NB4 (cell line): ENCODE results near the gene ANKLE1.

ENCODE experiments used
- DNase-seq: peaks from one replicate; pipeline ENCODE4 v3.0.0; 2010; ENCODE audit warnings: low read depth
- H3K4me3 ChIP-seq: one replicate; pipeline ENCODE4 v1.5.1; 2011; ENCODE audit warnings: mild to moderate bottlenecking, low read depth, low read length, moderate library complexity
- MYC ChIP-seq: IDR thresholded peaks from 2 replicates; pipeline ENCODE4 v1.6.1; 2011; ENCODE audit warnings: low read depth, low read length
- POLR2A ChIP-seq: IDR thresholded peaks from 2 replicates; pipeline ENCODE4 v1.6.1; 2011; ENCODE audit warnings: mild to moderate bottlenecking; ENCODE audit not compliant: insufficient read length; ENCODE audit errors: extremely low read depth
- TF ChIP-seq, protein P1 (sequence below): IDR thresholded peaks from 2 replicates; pipeline ENCODE4 v1.6.1; 2011; ENCODE audit warnings: low read depth, low read length
- TF ChIP-seq, protein P2 (sequence below): IDR thresholded peaks from one replicate; pipeline ENCODE4 v1.5.1; 2012; ENCODE audit warnings: low read depth, low read length

Gene ANKLE1

DNA sequence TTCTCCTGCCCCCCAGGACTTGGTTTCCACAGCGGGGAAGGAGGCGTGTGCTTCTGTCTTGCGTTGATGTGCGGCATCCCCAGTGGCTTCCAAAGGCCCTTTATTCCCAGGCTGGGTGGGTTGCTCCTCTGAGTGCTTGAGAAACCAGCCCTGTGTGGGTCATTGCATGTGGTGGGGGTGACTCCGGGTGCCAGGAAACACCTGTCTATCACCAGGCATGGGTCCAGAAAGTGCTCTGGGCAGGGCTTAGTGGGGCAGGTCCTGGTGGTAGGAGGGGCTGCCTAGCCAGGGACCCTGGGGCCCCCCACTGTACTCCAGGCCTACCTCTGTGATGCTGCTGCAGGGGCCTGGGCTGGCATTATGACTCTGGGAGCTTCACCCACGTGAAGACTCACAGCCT, 37.3 kb downstream of the ANKLE1 start:
- no peak overlapping the region for H3K4me3 ChIP-seq
- no peak for DNase-seq
- TF ChIP-seq, protein P1, sequence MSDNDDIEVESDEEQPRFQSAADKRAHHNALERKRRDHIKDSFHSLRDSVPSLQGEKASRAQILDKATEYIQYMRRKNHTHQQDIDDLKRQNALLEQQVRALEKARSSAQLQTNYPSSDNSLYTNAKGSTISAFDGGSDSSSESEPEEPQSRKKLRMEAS = no peak
- TF ChIP-seq MYC (no peak), POLR2A (no peak)
- TF ChIP-seq, protein P2, sequence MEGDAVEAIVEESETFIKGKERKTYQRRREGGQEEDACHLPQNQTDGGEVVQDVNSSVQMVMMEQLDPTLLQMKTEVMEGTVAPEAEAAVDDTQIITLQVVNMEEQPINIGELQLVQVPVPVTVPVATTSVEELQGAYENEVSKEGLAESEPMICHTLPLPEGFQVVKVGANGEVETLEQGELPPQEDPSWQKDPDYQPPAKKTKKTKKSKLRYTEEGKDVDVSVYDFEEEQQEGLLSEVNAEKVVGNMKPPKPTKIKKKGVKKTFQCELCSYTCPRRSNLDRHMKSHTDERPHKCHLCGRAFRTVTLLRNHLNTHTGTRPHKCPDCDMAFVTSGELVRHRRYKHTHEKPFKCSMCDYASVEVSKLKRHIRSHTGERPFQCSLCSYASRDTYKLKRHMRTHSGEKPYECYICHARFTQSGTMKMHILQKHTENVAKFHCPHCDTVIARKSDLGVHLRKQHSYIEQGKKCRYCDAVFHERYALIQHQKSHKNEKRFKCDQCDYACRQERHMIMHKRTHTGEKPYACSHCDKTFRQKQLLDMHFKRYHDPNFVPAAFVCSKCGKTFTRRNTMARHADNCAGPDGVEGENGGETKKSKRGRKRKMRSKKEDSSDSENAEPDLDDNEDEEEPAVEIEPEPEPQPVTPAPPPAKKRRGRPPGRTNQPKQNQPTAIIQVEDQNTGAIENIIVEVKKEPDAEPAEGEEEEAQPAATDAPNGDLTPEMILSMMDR = no peak

DNA sequence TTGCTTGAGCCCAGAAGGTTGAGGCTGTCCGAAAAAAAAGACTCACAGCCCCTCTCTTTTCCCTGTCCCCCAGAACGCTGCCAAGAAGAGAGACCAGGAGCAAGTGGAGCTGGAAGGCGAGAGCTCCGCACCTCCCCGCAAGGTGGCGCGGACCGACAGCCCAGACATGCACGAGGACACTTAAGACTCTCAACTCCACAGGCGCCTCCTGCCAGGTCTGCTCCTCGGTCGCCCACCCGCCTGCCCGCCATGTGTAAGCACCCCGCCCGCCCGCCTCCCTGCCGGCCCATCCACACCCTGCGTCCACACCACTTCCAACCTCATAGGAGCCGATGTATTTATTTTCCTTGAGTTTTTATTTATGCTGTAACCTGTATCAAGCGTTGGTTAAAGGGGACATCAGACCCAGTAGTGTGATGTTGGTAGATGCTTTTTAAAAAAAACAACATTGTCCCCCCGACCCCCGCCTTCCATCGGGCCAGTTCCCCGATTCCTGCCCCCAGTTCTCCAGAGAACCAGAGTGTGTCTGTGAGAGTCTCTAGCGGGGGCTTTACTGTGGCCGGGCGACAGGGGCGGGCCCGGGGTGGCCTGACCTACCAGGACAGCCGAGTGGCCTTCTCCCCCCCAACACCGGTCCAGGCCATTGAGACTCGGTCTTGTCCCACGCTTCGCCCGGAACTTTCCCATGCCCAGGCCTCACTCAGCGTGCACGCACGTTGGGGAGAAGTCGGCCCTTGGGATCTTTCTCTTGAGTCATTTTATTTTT, 38.0 kb downstream of the ANKLE1 start:
- no peak overlapping the region for H3K4me3 ChIP-seq
- TF ChIP-seq MYC (no peak), POLR2A (no peak)
- TF ChIP-seq, protein P2 = no peak
- TF ChIP-seq, protein P1 = no peak
- DNase-seq = no peak

DNA sequence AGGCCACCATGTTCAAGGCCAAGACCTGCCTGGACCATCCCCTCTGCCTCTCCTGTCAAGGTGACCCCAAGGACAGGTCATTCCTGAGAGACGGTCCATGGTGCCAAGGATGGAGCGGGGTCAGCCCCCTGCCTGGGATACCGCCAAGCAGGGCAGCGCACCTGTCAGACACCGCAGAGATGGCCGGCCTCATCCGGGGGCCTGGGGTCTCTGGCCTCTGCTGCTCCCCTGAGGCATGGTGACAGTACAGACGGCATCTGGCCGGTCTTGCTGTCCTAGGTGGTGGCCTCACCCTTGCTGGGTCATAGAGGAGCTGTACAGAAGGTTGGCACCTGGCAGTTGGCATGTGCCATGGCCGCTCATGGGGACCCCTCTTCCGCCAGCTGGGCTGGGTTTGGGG, 38.7 kb downstream of the ANKLE1 start:
- H3K4me3 ChIP-seq = no peak overlapping the region
- DNase-seq = no peak

DNA sequence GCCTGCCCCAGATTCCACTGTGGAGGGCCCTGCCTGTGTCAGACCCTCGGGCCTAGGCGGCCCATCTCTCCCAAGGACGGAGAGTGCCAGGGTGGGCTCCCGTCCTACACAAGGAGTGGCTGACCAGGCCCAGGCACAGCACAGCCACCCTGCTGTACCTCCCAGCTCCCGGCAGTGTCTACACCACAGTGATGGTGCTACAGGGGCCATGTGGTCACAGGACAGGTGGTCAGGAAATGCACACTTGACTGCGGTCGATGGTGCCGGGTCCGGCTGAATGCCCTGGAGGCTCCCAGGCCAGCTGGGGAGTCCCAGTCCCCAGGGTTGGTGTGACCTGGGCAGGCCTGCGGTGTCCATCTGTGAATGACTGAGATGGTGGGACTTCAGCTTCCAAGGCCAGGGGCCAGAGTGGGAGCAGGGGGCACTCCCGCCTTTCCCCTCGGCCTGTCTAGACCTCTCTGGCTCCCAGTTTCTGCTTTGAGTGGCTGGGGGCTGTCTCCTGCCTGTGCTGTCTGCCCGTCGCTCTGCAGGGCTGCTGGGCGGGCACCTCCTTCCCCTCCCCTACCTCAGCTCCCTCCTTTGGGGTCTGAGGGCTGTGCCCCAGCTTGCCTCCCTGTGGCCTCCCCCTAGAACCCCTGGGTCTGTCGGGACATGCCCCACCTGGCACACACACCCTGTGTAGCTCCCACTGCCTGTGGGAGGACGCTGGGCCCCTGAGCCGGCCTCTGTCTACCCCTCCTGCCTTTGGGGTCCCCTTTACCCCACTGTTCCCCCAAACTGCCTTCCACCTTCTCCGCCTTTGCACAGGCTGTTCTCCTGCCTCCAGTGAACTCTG, 40.2 kb downstream of the ANKLE1 start:
- H3K4me3 ChIP-seq = no peak overlapping the region
- DNase-seq = no peak
- TF ChIP-seq POLR2A = no peak
- TF ChIP-seq, protein P1 = no peak
- TF ChIP-seq MYC = no peak
- TF ChIP-seq, protein P2 = no peak

More for the DNA sequence above, 38.7 kb downstream of the ANKLE1 start:
- TF ChIP-seq POLR2A (no peak), MYC (no peak)
- TF ChIP-seq, protein P2 = no peak
- TF ChIP-seq, protein P1 = no peak

DNA sequence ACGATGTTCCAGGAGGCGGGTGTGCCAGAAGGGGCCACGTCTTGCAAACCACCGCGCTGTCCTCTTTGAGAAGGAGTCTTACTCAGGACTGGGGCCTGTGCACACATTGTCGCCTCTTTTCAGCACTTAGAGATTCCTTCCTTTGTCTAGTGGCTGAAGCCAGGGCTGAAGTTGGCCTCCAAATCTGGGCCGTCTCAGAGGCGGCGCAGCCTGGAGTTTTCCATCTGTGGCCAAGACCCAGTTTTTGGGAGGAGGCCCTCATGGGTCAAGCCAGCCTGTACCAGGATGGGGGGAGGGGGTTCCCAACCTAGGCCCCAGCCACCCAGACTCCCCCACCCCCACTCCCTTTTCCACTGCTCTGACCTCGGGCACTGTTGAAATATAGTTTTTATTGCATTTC, 41.2 kb downstream of the ANKLE1 start:
- no peak for DNase-seq
- no peak overlapping the region for H3K4me3 ChIP-seq
- TF ChIP-seq POLR2A (no peak), MYC (no peak)
- TF ChIP-seq, protein P1 = no peak
- TF ChIP-seq, protein P2 = no peak
